HG03432 (cell line): ENCODE data around the gene KATNB1.
"Not testable (repeated sequence)": the region's sequence is repeated elsewhere in the genome, so short reads cannot be mapped to it uniquely, and the experiment has no call there.

Source experiments
- ATAC-seq: cut with Tn5 transposase; IDR thresholded peaks from one replicate; pipeline ENCODE4 v1.9.1; 2021; ENCODE audit warnings: mild to moderate bottlenecking, moderate library complexity; ENCODE audit not compliant: unreplicated experiment

Gene KATNB1

DNA sequence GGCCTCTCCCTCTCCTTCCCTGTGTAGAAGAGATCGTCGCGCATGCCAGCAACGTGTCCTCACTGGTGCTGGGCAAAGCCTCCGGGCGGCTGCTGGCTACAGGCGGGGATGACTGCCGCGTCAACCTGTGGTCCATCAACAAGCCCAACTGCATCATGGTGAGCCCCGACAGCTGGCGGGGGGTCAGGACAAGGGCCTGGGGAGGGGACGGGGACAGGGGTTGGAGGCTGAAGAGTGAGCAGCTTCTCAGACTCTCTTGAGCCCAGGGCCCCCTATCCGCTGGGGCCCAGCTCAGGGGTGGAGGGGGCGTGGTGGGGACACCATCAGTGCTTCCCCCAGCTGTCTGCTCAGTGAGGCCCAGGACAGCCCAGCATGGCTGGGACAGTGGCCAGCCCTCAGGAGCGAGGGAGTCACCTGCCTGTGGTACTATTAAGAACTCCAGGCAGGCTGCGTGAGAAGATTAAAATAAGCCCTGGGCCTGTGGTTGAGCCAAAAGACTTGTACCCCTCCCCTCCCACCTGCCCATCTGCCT, 6.2 kb downstream of the KATNB1 start:
- ATAC-seq: no peak

DNA sequence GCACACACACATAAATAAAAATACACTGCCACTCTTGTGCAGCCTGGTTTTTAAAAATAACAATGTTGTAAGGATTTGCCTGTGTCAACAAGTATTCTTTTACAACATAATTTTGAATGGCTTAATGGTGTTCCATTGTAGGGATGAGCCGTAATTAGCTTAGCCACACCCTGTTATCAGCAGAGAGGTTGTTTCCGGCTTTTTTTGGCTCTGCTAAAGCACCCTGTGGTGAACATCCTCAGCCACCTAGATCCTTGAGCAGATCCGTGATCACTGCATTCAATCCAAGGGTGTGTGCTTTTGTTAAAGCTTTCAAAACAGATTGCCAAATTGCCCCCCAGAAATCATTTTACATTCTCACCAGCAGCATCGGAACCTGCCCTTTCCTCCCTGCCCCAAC, 7.0 kb downstream of the KATNB1 start:
- no peak for ATAC-seq

DNA sequence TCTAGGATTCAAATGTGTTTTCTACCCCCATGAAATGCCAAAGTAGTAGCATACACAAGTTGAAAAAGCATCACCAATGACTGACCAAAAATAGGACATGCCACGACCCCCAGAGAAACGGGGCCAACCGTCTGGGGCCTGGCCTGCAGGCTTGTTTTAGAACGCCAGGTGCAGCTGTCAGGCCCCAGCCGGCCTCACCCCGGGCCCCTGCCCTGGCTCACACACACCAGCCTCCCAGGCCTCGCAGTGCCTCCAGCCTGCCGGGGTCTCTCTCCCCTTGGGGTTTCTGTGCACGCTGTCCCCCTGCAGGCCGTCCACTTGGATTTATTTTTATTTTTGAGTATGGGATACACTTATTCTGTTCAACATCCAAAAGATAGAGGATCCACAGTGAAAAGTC, 7.9 kb downstream of the KATNB1 start:
- ATAC-seq: no peak

DNA sequence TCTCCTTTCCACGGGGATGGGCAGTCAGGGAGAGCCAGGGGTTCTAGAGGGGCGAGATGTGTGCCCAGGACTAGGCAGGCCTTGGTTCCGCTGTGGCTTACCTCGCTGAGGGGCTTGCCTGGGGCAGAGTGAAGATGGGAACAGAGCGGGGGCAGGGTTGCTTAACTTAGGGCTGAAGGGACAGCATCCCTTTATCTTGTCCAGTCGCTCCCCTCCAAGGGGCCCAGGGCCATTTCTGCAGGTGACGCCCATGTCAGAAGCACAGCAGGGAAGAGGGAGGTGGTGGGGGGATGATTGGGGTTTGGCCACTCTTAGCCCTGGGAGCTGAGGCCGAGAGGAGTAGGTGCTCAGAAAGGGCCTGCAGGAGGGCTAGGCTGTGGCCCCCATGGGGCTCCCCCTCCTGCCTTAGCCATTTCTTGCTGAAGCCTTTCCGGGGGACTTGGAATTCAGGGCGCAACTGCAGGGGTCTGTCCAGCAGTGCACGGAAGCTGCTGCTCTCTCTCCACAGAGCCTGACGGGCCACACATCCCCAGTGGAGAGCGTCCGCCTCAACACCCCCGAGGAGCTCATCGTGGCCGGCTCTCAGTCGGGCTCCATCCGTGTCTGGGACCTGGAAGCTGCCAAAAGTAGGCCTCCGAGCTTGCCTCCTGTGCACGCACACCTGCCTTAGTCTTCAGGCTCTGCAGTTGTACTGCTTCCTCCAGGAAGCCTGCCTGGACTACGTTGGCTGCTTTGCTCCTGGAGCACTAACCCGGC, 8.5 kb downstream of the KATNB1 start:
- no peak for ATAC-seq

DNA sequence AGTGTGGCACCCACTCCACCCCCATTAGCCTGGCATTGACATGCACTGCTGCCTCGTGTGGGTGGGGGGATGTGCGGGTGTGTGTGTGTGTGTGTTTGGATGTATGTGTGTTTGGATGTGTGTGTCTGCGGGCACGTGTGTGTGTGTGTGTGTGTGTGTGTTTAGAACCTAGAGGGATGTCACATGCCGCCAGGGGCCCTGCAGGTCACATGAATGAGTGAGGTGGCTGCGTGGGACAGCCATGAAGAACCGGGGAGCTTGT, 9.0 kb downstream of the KATNB1 start:
- ATAC-seq: no peak

DNA sequence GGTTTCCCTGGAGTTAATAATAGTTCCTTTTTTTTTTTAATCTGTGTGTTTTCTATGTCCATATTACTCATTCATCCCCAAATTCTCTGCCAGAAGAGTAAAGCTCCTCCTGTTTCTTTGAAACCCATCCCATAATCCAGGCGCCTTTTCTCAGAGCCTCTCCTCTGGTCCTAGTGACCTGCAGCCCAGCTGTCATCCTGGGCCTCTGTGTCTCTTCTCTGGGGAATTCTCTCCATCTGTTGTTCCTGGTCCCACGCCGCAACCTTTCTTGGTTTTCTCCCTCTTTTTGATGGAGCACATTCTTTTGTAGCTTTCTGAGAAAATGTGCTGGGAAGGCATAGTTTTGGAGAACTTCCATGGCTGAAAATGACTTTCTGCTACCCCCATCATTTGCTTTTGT, 10.2 kb downstream of the KATNB1 start:
- no peak for ATAC-seq

DNA sequence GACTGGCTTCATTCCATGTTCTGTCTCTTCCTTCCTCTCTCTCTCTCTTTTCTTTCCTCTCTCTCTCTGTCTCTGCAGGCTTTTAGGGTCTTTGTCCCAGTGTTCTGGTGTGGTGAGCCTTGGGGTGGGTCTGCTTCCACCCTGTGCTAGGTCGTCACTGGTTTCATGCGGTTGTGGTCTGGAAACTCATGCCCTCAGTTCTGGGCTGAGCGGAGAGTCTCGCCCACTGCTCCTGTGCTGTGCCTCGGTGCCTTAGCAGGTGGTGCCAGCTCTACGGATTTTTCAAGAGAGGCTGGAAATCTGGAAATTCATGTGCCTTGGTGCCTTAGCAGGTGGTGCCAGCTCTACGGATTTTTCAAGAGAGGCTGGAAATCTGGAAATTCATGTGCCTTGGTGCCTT, 10.7 kb downstream of the KATNB1 start:
- ATAC-seq: not testable (repeated sequence)

DNA sequence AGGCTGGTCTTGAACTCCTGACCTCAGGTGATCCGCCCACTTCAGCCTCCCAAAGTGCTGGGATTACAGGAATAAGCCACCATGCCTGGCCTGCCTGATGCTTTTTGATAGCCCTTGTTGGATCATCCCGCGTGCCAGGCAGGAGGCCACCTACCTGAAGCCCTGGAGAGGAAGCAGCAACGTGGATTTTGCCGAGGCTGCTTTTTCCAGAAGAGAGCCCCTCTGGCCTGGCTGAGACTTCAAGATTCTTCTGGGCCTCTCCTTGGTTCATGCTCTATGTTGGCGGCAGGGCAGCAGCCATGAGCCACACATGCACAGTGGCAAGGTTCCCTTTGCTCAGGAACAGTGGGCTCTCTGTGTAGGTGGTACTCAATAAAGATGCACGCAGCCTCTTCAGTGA, 11.5 kb downstream of the KATNB1 start:
- no peak for ATAC-seq

DNA sequence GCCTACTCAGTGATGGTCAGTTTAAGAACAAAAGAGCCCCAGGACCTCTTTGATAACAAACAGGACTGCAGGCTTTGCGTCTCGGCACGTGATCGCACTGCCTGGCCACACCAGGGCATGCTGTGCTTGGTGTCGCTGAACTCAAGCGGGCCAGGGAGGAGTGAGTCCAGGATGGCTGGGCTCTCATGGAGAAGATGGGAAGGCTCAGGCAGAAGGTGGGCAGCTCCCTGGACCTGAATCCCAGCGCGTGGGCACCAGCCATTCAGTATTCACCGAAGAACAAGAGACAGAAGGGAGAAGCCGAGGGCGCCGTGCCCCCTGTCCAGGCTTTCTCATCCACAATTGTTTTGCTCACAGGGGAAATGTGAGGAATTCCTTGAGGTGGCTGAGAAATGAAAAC, 11.9 kb downstream of the KATNB1 start:
- no peak for ATAC-seq

DNA sequence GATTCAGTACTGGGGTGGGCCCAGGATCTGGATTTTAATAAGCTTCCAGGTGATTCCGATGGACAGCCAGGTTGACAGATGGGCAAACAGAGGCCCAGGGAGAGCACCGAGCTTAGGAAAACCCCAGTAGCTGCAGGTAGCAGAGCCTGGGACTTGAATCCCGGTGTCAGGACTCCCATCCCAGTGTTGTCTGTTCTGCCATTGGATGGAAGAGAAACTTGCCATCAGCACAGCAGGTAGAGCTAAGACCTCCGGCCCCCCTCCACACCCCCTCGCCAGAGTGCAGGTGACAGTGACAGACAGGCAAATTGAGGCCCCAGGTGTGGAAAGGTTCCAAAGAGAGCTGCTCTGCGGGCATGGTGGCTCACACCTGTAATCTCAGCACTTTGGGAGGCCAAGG, 12.4 kb downstream of the KATNB1 start:
- no peak for ATAC-seq

DNA sequence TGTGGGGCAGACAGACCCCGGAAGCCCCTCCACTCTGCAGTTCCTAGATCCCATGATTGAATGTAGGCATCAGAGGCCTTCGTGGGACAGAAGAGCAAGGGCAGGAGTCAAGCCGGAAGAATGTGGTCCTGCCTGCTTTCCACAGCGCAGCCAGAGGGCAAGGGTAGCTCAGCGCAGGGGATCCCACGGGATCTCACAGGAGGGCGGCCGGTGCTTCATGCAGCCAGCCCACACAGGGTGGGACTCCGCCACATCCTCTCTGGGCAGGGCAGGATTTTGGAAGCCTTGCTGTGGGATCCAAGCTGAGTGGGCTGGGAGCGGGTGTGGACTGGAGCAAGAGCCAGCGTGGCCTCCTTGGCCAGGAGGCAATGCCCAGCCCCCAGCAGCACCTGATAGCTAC, 13.0 kb downstream of the KATNB1 start:
- no peak for ATAC-seq

DNA sequence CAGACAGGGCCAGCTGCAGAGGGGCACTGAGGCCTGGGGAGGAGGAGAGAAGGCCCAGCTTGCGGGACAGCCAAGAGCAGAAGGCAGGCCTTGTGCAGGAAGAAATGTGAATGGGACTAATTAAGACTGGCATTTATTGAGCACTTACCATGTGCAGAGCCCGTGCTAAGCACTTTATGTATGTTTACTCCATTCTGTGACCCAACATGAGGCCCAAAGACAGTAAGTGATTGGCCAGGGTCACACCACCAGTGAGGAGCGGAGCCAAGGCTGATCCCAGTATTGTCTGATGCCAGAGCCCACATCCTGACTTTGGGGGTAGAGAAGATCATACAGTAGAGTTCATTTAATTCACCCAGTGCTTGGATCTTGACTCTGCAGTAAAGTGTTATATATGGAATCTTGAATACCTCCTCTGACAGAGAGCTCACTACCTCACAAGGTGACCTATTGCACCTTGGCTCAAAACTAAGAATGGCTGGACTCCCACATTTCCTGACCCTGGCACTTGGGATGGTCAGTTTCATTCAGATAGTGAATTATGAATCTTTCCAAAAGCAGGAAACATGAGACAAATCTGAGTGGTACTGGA, 13.6 kb downstream of the KATNB1 start:
- no peak for ATAC-seq

DNA sequence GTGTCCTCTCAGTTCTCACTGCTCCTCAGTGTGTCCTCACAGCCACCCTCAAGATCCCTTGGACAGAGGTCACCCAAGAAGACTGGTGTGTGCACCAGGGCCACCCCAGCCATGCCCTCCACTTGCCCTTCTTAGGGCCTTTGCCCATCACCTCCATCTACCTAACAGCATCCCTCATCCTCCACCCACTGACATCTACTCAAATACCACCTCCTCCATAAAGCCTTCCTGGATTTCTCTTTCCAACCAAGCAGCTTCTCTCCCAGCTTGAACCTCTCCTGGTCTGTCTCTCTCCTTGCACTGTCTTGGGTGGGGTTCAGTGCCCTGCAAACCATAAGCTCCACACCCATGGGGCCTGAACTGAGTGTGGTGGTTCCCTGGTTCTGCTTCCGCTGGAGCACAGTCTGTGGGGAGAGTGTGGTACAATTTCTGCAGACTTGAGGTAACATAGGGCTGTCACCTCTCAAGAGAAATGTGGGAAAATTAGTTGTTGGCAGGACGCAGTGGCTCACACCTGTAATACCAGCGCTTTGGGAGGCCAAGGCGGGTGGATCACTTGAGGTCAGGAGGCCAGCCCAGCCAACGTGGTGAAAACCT, 14.4 kb downstream of the KATNB1 start:
- ATAC-seq: no peak

DNA sequence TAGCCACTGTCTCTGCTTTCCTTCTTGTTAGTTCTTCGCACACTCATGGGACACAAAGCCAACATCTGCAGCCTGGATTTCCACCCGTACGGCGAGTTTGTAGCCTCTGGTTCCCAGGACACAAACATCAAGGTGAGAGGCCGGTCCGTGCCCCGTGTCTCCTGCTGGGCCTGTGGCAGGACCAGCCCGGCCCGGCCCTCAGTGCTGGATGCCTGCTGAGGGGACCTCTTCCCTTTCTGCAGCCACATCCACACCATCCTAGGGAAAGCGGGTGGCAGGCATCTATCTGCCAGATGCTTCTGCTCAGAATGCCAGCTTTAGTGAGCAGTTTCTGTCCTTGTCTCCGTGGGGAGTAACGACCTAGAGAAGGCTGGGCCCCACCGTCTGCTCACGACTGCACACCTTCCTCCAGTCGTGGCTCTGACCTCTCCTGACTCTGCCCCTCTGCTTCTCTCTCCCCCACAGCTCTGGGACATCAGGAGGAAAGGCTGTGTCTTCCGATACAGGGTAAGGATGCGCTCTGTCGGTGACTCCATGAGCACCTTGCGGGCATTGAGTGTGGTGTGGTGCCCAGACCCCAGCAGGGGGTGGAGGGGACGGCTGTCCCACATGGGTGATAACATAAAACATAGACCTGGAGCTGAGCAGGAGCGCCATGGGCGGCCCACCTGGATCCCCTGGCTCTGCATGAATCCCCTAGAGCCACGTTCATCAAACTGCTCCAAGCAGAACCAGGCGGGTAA, 15.4 kb downstream of the KATNB1 start:
- no peak for ATAC-seq

DNA sequence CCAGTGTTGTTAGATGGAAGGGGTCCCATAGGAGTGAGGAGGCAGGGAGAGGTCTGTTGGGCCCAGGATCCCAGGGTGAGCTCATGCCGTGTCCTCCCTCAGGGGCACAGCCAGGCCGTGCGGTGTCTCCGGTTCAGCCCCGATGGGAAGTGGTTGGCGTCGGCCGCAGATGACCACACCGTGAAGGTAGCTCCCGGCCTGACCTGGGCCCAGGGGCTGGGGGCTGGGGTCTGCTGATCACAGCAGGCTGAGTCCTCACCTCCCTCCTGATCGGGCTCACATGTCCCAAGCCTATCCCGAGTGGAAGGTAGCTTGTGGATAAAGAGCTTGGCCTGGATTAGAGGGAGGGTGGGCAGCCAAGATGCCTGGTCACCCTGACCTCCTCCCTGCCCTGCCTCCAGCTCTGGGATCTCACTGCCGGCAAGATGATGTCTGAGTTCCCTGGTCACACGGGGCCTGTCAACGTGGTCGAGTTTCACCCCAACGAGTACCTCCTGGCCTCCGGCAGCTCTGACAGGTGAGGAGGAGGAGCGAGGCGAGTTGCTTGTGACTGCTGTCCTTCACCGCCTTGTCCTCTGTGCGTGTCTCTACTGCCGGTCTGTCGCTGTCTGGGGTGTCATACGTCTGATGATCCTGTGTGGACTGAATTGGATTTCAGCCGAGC, 16.1 kb downstream of the KATNB1 start:
- ATAC-seq: no peak

DNA sequence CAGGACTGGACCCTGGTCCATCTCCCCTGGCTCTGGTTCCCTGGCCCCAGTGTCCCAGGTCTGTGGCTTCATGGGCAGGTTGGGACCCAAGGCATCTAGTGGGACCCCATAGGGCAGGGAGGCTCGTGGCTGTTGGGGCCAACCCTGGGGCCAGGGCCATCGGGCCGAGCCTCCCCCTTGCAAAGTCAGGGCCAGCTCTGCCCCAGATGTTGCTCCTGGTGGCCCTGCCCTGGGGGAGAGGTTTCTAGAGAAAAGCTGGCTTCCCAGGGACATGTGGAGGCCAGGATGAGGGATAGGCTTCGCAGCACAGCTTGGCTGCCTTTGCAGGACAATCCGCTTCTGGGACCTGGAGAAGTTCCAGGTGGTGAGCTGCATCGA, 16.6 kb downstream of the KATNB1 start:
- ATAC-seq: no peak

DNA sequence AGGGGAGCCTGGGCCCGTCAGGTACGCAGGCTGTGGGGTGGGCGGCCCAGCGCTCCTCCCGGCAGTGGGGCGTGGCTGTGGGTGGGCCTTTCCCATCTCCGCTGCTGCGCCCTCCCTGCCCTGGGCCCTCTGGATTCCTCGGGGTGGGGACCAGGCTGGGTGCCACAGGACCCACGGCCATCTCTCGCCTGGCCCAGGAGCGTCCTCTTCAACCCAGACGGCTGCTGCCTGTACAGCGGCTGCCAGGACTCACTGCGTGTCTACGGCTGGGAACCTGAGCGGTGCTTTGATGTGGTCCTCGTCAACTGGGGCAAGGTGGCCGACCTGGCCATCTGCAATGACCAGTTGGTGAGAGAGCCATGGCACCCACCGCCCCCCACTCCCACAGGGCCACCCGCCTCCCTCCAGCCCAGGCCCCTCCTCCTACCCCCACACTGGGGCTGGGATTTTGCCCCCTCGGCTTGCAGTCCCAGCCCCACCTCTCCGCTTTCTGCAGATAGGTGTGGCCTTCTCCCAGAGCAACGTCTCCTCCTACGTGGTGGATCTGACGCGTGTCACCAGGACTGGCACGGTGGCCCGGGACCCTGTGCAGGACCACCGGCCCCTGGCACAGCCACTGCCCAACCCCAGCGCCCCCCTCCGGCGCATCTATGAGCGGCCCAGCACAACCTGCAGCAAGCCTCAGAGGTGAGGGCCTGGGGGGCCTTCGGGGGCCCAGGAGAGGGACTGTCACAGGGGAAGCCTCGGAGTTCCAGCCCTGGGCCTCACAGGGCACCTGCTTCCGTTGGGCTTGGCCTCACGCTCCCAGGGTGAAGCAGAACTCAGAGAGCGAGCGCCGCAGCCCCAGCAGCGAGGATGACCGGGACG, 17.2 kb downstream of the KATNB1 start:
- ATAC-seq: no peak

DNA sequence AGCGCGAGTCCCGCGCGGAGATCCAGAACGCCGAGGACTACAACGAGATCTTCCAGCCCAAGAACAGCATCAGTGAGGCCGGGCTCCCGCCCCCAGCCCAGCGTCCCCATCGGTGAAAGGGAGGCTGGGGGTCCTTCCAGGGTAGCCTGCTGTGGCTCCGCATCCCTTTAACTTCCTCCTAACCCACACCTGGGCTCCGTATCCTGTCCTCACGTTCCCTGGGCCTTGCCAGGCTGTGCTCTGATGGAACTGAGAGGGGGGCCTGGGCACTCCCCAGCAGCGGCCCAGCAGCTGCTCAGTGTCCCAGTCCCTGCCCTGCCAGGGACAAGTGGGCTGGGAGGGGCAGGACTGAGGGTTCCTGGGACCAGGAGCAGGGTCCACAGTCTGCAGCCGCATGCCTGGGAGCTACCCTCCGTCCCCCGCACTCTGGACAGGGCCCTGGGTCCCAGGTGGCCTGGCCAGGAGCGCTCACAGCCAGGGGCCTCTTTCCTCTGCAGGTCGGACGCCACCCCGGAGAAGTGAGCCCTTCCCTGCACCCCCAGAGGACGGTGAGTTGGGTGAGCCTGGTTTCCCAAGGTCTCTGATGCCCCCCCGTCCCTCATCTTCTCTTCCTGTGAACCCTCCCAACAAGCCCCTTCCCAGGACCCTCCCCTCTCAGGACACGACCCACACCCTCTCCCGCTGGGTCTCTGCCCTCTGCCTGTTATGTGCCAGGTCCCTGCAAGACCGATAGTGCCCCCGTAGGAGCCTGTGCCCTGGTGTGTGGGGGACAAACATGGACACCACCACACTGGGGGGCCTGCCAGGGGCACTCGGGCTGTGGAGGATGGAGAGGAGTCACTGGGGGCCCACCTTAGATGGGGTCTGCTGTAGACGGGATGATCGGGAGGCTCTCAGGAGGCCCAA, 18.1 kb downstream of the KATNB1 start:
- ATAC-seq: no peak

DNA sequence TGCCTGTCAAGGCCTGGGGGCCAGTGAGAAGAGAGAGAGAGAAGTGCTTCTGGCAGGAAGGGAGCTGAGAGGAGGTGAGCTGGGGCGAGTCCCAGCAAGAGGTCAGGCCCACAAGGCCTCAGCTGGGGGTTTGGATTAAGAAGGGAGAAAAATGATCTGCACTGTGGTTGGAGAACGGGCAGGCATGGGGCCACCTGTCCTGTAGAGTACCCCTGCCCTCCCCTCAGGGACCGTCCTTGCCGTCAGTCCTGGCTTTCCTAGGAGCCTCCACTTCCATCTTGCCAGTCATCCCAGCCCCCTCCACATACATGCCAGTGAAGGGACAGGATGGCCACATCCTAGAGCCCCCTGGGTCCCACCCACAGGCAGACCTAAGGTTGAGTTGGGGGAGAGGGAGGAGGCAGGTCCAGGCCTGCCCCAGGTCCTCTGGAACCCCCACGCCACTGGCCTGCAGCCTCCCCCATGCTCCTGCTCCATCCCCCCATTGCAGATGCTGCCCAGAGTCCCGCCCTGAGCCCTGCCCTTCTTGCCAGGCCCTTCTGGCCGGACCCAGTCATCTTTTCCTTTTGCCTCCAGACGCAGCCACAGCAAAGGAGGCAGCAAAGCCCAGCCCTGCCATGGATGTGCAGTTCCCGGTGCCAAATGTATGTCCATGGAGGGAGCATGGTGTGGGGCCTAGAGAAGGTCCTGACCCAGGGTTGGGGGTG, 18.9 kb downstream of the KATNB1 start:
- no peak for ATAC-seq
